SU-DHL-6 (cell line): ENCODE results near the gene NUDT3.

Experiments
- H2AFZ ChIP-seq: fragments of 200-600 bp; sonication (generic); 2 replicates; pipeline ENCODE4 v1.6.1; 2014; ENCODE audit warnings: low read depth, mild to moderate bottlenecking, moderate library complexity, mixed read lengths, antibody characterized with exemption, low read length; ENCODE audit not compliant: severe bottlenecking
- H3F3A ChIP-seq: fragments of 200-600 bp; shearing (Covaris generic); 2 replicates; pipeline ENCODE4 v1.6.0; 2016; ENCODE audit warnings: antibody characterized with exemption, mild to moderate bottlenecking; ENCODE audit not compliant: insufficient read depth
- H3K27ac ChIP-seq: fragments of 200-600 bp; sonication (generic); 2 replicates; pipeline ENCODE4 v1.5.1; 2016; ENCODE audit warnings: low read depth, mild to moderate bottlenecking, low read length, moderate library complexity, mixed read lengths
- H3K27me3 ChIP-seq: fragments of 200-600 bp; sonication (generic), shearing (Covaris generic); 2 replicates; pipeline ENCODE4 v1.6.0; 2014; ENCODE audit warnings: mild to moderate bottlenecking, low read length
- H3K36me3 ChIP-seq: fragments of 200-600 bp; sonication (generic); 2 replicates; pipeline ENCODE4 v1.6.1; 2014; ENCODE audit warnings: mild to moderate bottlenecking, low read length, mixed read lengths
- H3K4me2 ChIP-seq: fragments of 300-600, 200-600 bp; shearing (Covaris generic), sonication (generic); 2 replicates; pipeline ENCODE4 v1.6.0; 2014; ENCODE audit warnings: low read length, low read depth, mild to moderate bottlenecking; ENCODE audit not compliant: poor library complexity, severe bottlenecking
- H3K4me3 ChIP-seq: fragments of 200-600 bp; sonication (generic); 2 replicates; pipeline ENCODE4 v1.5.1; 2014; ENCODE audit warnings: antibody characterized with exemption, low read length, mild to moderate bottlenecking, mixed read lengths; ENCODE audit not compliant: insufficient read depth, poor library complexity, severe bottlenecking
- H3K79me2 ChIP-seq: fragments of 200-600 bp; sonication (generic); 2 replicates; pipeline ENCODE4 v1.6.1; 2014; ENCODE audit warnings: mild to moderate bottlenecking, low read length, moderate library complexity; ENCODE audit not compliant: insufficient read depth
- H3K9ac ChIP-seq: fragments of 200-600 bp; sonication (generic); 2 replicates; pipeline ENCODE4 v1.7.0; 2014; ENCODE audit warnings: mild to moderate bottlenecking, low read length
- H3K9me2 ChIP-seq: fragments of 200-600 bp; sonication (generic); replicated peaks from 2 replicates; pipeline ENCODE4 v1.6.1; 2014; ENCODE audit warnings: low read length; ENCODE audit not compliant: insufficient read depth
- H3K9me3 ChIP-seq: fragments of 200-600 bp; sonication (generic); 2 replicates; pipeline ENCODE4 v1.6.1; 2014; ENCODE audit warnings: low read length, mixed read lengths; ENCODE audit not compliant: insufficient read depth
- H4K20me1 ChIP-seq: fragments of 200-600 bp; sonication (generic); 2 replicates; pipeline ENCODE4 v1.6.1; 2014; ENCODE audit warnings: low read depth, mild to moderate bottlenecking, antibody characterized with exemption, low read length, moderate library complexity, mixed read lengths
- CTCF ChIP-seq: fragments of 200-600 bp; sonication (generic); IDR thresholded peaks from one replicate; pipeline ENCODE4 v1.5.1; 2017; ENCODE audit warnings: antibody characterized with exemption, mild to moderate bottlenecking, low read length, moderate library complexity; ENCODE audit not compliant: insufficient read depth, poor library complexity, severe bottlenecking
- EZH2phosphoT487 ChIP-seq: fragments of 200-600 bp; sonication (generic), shearing (Covaris generic); conservative IDR thresholded peaks from 2 replicates; pipeline ENCODE4 v1.6.1; 2018; ENCODE audit warnings: mild to moderate bottlenecking, antibody characterized with exemption, low read length, moderate library complexity, mixed read lengths

The NUDT3 gene

GRCh38 chr6:34232901-34233300, 159.6 kb downstream of the NUDT3 start:
- Histone ChIP-seq H3K27ac (no peak overlapping the region), H2AFZ (no peak overlapping the region), H3K9ac (no peak overlapping the region), H3K79me2 (peaks cover 5% of the 10 kb centered on the region), H3K9me3 (no peaks in the 10 kb centered on the region), H3K4me2 (no peak overlapping the region), H4K20me1 (no peaks in the 10 kb centered on the region), H3K36me3 (no peaks in the 10 kb centered on the region), H3K27me3 (no peaks in the 10 kb centered on the region), H3K4me3 (no peak overlapping the region), H3F3A (peaks cover 8% of the 10 kb centered on the region), H3K9me2 (no peaks in the 10 kb centered on the region)
- TF ChIP-seq EZH2phosphoT487 (no peak), CTCF (no peak)

- H3K27me3 ChIP-seq, result no peaks in the 10 kb centered on the region
- no peak for TF ChIP-seq EZH2phosphoT487
- no peak for TF ChIP-seq CTCF
- H3K27ac ChIP-seq, result no peak overlapping the region
- H3K9me3 ChIP-seq, result no peaks in the 10 kb centered on the region
- no peaks in the 10 kb centered on the region for H3K79me2 ChIP-seq
- H3K9ac ChIP-seq, result no peak overlapping the region
- no peak overlapping the region for H2AFZ ChIP-seq
- no peaks in the 10 kb centered on the region for H4K20me1 ChIP-seq
- H3K9me2 ChIP-seq, result no peaks in the 10 kb centered on the region
- H3K4me2 ChIP-seq, result no peak overlapping the region
- H3F3A ChIP-seq, result peaks cover 8% of the 10 kb centered on the region
- H3K36me3 ChIP-seq, result no peaks in the 10 kb centered on the region
- no peak overlapping the region for H3K4me3 ChIP-seq
Observed at GRCh38 chr6:34231566-34232336, 160.7 kb downstream of the NUDT3 start.

GRCh38 chr6:34230653-34231371, 161.7 kb downstream of the NUDT3 start:
- Histone ChIP-seq H3K9ac (no peak overlapping the region), H3K9me3 (no peaks in the 10 kb centered on the region), H4K20me1 (no peaks in the 10 kb centered on the region), H3K27ac (no peak overlapping the region), H3F3A (peaks cover 8% of the 10 kb centered on the region), H3K79me2 (no peaks in the 10 kb centered on the region), H3K9me2 (no peaks in the 10 kb centered on the region), H3K27me3 (no peaks in the 10 kb centered on the region), H3K36me3 (no peaks in the 10 kb centered on the region), H2AFZ (no peak overlapping the region), H3K4me2 (no peak overlapping the region), H3K4me3 (no peak overlapping the region)
- TF ChIP-seq EZH2phosphoT487 (no peak), CTCF (no peak)
